ENCODE measurements around the gene DUSP5. TPM values are rescaled to one million over a fixed set of nuclear protein-coding genes. Genes with fewer than 3 reads are reported as not detected.

The DUSP5 gene
- total RNA-seq, 4 donors from 2014 or later = 4.8 to 10.8 (median 8.1) TPM

GRCh38 chr10:110514848-110515247 lies 17.1 kb downstream of the DUSP5 start:
- no peak for TF ChIP-seq CTCF (IDR thresholded peaks at IDR 0.05; ENCODE audit: low read depth)

GRCh38 chr10:110516815-110517492 lies 19.2 kb downstream of the DUSP5 start:
- no peak for TF ChIP-seq CTCF (IDR thresholded peaks at IDR 0.05; ENCODE audit: low read depth)

- no peak for TF ChIP-seq CTCF (IDR thresholded peaks at IDR 0.05; ENCODE audit: low read depth)
These were observed 24.8 kb downstream of the DUSP5 start for GRCh38 chr10:110522365-110522988.

- no peak for TF ChIP-seq CTCF (IDR thresholded peaks at IDR 0.05; ENCODE audit: low read depth)
These were observed 26.0 kb downstream of the DUSP5 start for GRCh38 chr10:110523736-110524135.

GRCh38 chr10:110524179-110524858 lies 26.6 kb downstream of the DUSP5 start:
- no peak for TF ChIP-seq CTCF (IDR thresholded peaks at IDR 0.05; ENCODE audit: low read depth)

- TF ChIP-seq CTCF (IDR thresholded peaks at IDR 0.05; ENCODE audit: low read depth) = no peak
These were observed 27.1 kb downstream of the DUSP5 start for GRCh38 chr10:110524859-110525232.

Measured in subcutaneous adipose tissue (tissue), 4 donors.